H9 (cell line): ENCODE results near the gene MRPS34. TPM values are rescaled to one million over a fixed set of nuclear protein-coding genes. Genes with fewer than 3 reads are reported as not detected.

ENCODE experiments used
- DNase-seq: peaks from one replicate; pipeline ENCODE4 v3.0.0-alpha.2; 2017
- H2AFZ ChIP-seq: one replicate; pipeline ENCODE4 v1.6.1; 2013; ENCODE audit warnings: mild to moderate bottlenecking, low read length, control low read depth, moderate library complexity
- H2AK5ac ChIP-seq: 2 replicates; pipeline ENCODE4 v1.6.1; 2013; ENCODE audit warnings: low read length, control low read depth, mixed read lengths; ENCODE audit not compliant: insufficient read length
- H2BK120ac ChIP-seq: one replicate; pipeline ENCODE4 v1.6.1; 2013; ENCODE audit warnings: low read depth, mild to moderate bottlenecking, low read length, control low read depth, inconsistent platforms; ENCODE audit not compliant: poor library complexity, severe bottlenecking
- H2BK12ac ChIP-seq: 2 replicates; pipeline ENCODE4 v1.6.1; 2013; ENCODE audit warnings: low read length, control low read depth, mixed read lengths, low read depth; ENCODE audit not compliant: insufficient read length
- H2BK15ac ChIP-seq: 2 replicates; pipeline ENCODE4 v1.6.1; 2013; ENCODE audit warnings: low read depth, low read length, control low read depth
- H2BK20ac ChIP-seq: one replicate; pipeline ENCODE4 v1.6.1; 2013; ENCODE audit warnings: low read depth, mild to moderate bottlenecking, low read length, control low read depth, inconsistent platforms; ENCODE audit not compliant: poor library complexity, severe bottlenecking
- H2BK5ac ChIP-seq: 2 replicates; pipeline ENCODE4 v1.6.1; 2013; ENCODE audit warnings: low read length, control low read depth, mixed read lengths; ENCODE audit not compliant: insufficient read length
- H3K14ac ChIP-seq: 2 replicates; pipeline ENCODE4 v1.6.1; 2013; ENCODE audit warnings: low read length, control low read depth; ENCODE audit not compliant: insufficient read depth
- H3K18ac ChIP-seq: 2 replicates; pipeline ENCODE4 v1.6.1; 2013; ENCODE audit warnings: low read depth, mild to moderate bottlenecking, mixed read lengths, low read length, control low read depth; ENCODE audit not compliant: insufficient read length
- H3K23ac ChIP-seq: 2 replicates; pipeline ENCODE4 v1.6.1; 2013; ENCODE audit warnings: low read length, control low read depth, mixed read lengths, low read depth; ENCODE audit not compliant: insufficient read length
- H3K23me2 ChIP-seq: 2 replicates; pipeline ENCODE4 v1.6.1; 2013; ENCODE audit warnings: low read depth, mild to moderate bottlenecking, mixed read lengths, low read length, control low read depth; ENCODE audit not compliant: insufficient read length, poor library complexity, severe bottlenecking
- H3K27ac ChIP-seq: 2 replicates; pipeline ENCODE4 v1.5.1; 2013; ENCODE audit warnings: low read length, control low read depth, mixed read lengths, low read depth; ENCODE audit not compliant: insufficient read length
- H3K27me3 ChIP-seq: 2 replicates; pipeline ENCODE4 v1.6.1; 2013; ENCODE audit warnings: low read length, control low read depth, inconsistent platforms; ENCODE audit not compliant: insufficient read depth
- H3K4ac ChIP-seq: 2 replicates; pipeline ENCODE4 v1.6.1; 2013; ENCODE audit warnings: low read depth, mild to moderate bottlenecking, control low read depth, inconsistent platforms, low read length, moderate library complexity
- H3K4me1 ChIP-seq: 2 replicates; pipeline ENCODE4 v1.6.1; 2013; ENCODE audit warnings: low read length, control low read depth, inconsistent platforms; ENCODE audit not compliant: insufficient read depth
- H3K4me2 ChIP-seq: 2 replicates; pipeline ENCODE4 v1.6.1; 2013; ENCODE audit warnings: low read length, control low read depth, mixed read lengths; ENCODE audit not compliant: insufficient read length, insufficient read depth
- H3K56ac ChIP-seq: 2 replicates; pipeline ENCODE4 v1.6.1; 2013; ENCODE audit warnings: low read depth, mild to moderate bottlenecking, mixed read lengths, low read length, control low read depth; ENCODE audit not compliant: insufficient read length
- H3K79me1 ChIP-seq: 2 replicates; pipeline ENCODE4 v1.6.1; 2013; ENCODE audit warnings: low read depth, mild to moderate bottlenecking, moderate library complexity, low read length, control low read depth, inconsistent platforms; ENCODE audit not compliant: insufficient read depth, poor library complexity, severe bottlenecking
- H3K79me2 ChIP-seq: 2 replicates; pipeline ENCODE4 v1.6.1; 2013; ENCODE audit warnings: low read length, control low read depth, inconsistent platforms; ENCODE audit not compliant: insufficient read depth
- H3K9ac ChIP-seq: 2 replicates; pipeline ENCODE4 v1.6.1; 2013; ENCODE audit warnings: low read length, control low read depth, mixed read lengths; ENCODE audit not compliant: insufficient read length; ENCODE audit errors: extremely low read depth
- H3K9me3 ChIP-seq: one replicate; pipeline ENCODE4 v1.6.1; 2013; ENCODE audit warnings: low read depth, low read length, inconsistent platforms; ENCODE audit not compliant: control insufficient read depth
- H3T11ph ChIP-seq: one replicate; pipeline ENCODE4 v1.6.1; 2013; ENCODE audit warnings: mild to moderate bottlenecking, low read length, control low read depth, inconsistent platforms
- H4K20me1 ChIP-seq: one replicate; pipeline ENCODE4 v1.6.1; 2013; ENCODE audit not compliant: control insufficient read depth, insufficient read length, insufficient read depth
- H4K5ac ChIP-seq: 2 replicates; pipeline ENCODE4 v1.6.1; 2013; ENCODE audit warnings: low read depth, mild to moderate bottlenecking, mixed read lengths, low read length, control low read depth; ENCODE audit not compliant: insufficient read length
- H4K8ac ChIP-seq: replicated peaks from 2 replicates; pipeline ENCODE4 v1.6.1; 2013; ENCODE audit warnings: low read length, control low read depth, mixed read lengths, low read depth; ENCODE audit not compliant: insufficient read length
- H4K91ac ChIP-seq: 2 replicates; pipeline ENCODE4 v1.6.1; 2013; ENCODE audit warnings: low read depth, mild to moderate bottlenecking, moderate library complexity, mixed read lengths, low read length, control low read depth; ENCODE audit not compliant: insufficient read length
- H3K27ac Mint-ChIP-seq, 3 experiments: 2 replicates in 2 of 3; 3 replicates in 1 of 3; pipeline ENCODE4 v1.8.0; 2020 to 2021; ENCODE audit warnings: mixed read lengths in 3 of 3, mild to moderate bottlenecking in 1 of 3, moderate library complexity in 1 of 3
- H3K27me3 Mint-ChIP-seq: 2 replicates; pipeline ENCODE4 v1.8.0; 2021; ENCODE audit warnings: low read depth, mild to moderate bottlenecking, moderate library complexity, mixed read lengths
- H3K36me3 Mint-ChIP-seq, 3 experiments: 2 replicates in 2 of 3; 3 replicates in 1 of 3; pipeline ENCODE4 v1.8.0; 2020 to 2021; ENCODE audit warnings: low read depth in 3 of 3, mixed read lengths in 3 of 3; ENCODE audit not compliant: insufficient read depth in 1 of 3
- H3K4me1 Mint-ChIP-seq, 2 experiments: 2 replicates each; pipeline ENCODE4 v1.8.0; 2020; ENCODE audit warnings: mixed read lengths in 2 of 2
- H3K4me3 Mint-ChIP-seq, 2 experiments: 2 replicates in 1 of 2; 3 replicates in 1 of 2; pipeline ENCODE4 v1.8.0; 2020 to 2021; ENCODE audit warnings: mild to moderate bottlenecking in 2 of 2, mixed read lengths in 2 of 2, moderate library complexity in 1 of 2
- H3K9me3 Mint-ChIP-seq, 2 experiments: 2 replicates in 1 of 2; 3 replicates in 1 of 2; pipeline ENCODE4 v1.8.0; 2020; ENCODE audit warnings: mild to moderate bottlenecking in 2 of 2, mixed read lengths in 2 of 2, moderate library complexity in 1 of 2
- WGBS: extraction: QIAGEN DNeasy Blood & Tissue Kit; methylation state at CpG from one replicate; pipeline ENCODE4 v1.1.7; 2013; ENCODE audit warnings: missing lambda C conversion rate, low lambda C conversion rate, mixed read lengths; ENCODE audit not compliant: insufficient read length; ENCODE audit errors: extremely low coverage; 5-methylcytosine and 5-hydroxymethylcytosine counted together
- total RNA-seq: library from RNA; stranded (reverse); gene quantifications from 2 replicates; pipeline ENCODE4 v1.2.1, GENCODE V29; 2021
- TF ChIP-seq, protein P1 (sequence below): fragments of 200-600 bp; sonication (generic); conservative IDR thresholded peaks from 3 replicates; pipeline ENCODE4 v1.8.0; 2021; ENCODE audit warnings: antibody characterized with exemption, mild to moderate bottlenecking

MRPS34 gene
- total RNA-seq, 1 experiment from 2014 or later: 205 TPM

DNA sequence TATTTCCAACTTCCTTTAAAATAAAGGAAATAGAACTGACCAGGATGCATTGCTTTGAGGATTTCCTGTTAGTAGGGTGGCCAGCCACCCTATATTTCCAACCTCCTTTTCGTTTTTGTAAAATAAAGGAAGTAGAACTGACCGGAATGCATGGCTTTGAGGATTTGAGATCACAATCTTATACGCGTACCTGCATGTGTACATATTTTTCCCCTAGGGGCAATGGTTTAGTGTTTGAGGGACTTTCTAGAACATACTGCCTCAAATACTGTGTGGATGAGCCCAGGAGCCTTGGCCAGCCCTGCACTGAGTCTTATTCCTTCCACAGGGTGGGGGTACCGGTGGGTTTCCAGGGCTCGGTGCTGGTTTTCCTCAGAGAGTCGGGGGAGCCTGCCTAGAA is 41.3 kb downstream of the MRPS34 start:
- Histone ChIP-seq H4K20me1 (no peaks in the 10 kb centered on the region), H3K4me2 (no peak overlapping the region), H3T11ph (no peak overlapping the region), H2AK5ac (no peak overlapping the region), H3K79me1 (no peaks in the 10 kb centered on the region), H3K23ac (no peak overlapping the region), H3K27ac (no peak overlapping the region), H4K8ac (no peak overlapping the region), H3K56ac (no peak overlapping the region), H2BK12ac (no peak overlapping the region), H2BK5ac (no peak overlapping the region), H2BK20ac (no peak overlapping the region), H4K91ac (no peak overlapping the region), H3K23me2 (no peaks in the 10 kb centered on the region), H4K5ac (no peak overlapping the region), H3K9me3 (no peaks in the 10 kb centered on the region), H2AFZ (no peak overlapping the region), H3K4me1 (no peaks in the 10 kb centered on the region), H2BK120ac (no peak overlapping the region), H3K79me2 (no peaks in the 10 kb centered on the region), H3K18ac (no peak overlapping the region), H3K27me3 (no peaks in the 10 kb centered on the region), H2BK15ac (no peak overlapping the region), H3K14ac (no peak overlapping the region), H3K9ac (no peak overlapping the region), H3K4ac (no peak overlapping the region)
- no peaks in the 10 kb centered on the region for H3K27me3 Mint-ChIP-seq
- H3K9me3 Mint-ChIP-seq: no peaks in the 10 kb centered on the region
- no peak overlapping the region for H3K4me3 Mint-ChIP-seq
- TF ChIP-seq, protein P1, sequence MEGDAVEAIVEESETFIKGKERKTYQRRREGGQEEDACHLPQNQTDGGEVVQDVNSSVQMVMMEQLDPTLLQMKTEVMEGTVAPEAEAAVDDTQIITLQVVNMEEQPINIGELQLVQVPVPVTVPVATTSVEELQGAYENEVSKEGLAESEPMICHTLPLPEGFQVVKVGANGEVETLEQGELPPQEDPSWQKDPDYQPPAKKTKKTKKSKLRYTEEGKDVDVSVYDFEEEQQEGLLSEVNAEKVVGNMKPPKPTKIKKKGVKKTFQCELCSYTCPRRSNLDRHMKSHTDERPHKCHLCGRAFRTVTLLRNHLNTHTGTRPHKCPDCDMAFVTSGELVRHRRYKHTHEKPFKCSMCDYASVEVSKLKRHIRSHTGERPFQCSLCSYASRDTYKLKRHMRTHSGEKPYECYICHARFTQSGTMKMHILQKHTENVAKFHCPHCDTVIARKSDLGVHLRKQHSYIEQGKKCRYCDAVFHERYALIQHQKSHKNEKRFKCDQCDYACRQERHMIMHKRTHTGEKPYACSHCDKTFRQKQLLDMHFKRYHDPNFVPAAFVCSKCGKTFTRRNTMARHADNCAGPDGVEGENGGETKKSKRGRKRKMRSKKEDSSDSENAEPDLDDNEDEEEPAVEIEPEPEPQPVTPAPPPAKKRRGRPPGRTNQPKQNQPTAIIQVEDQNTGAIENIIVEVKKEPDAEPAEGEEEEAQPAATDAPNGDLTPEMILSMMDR: no peak
- no CpG with 5 or more reads among the region's 7 CpGs for WGBS
- peaks cover 2 to 25% (median 22%) of the 10 kb centered on the region in 3 experiments; a peak in 6 of 7 replicates for H3K36me3 Mint-ChIP-seq
- H3K27ac Mint-ChIP-seq: peak overlapping the region in 1 of 3 experiments; percentile 87; a peak in 2 of 7 replicates
- no peak for DNase-seq
- no peaks in the 10 kb centered on the region for H3K4me1 Mint-ChIP-seq
